KOPT-K1 (cell line): ENCODE results near the gene CYP17A1.

ENCODE experiments used
- H3K27ac ChIP-seq: fragments of 200-600 bp; sonication (generic); 2 replicates; pipeline ENCODE4 v1.5.1; 2016; ENCODE audit warnings: antibody characterized with exemption, mild to moderate bottlenecking, low read depth, low read length; ENCODE audit not compliant: poor library complexity, severe bottlenecking
- H3K36me3 ChIP-seq: fragments of 200-600 bp; sonication (generic); 2 replicates; pipeline ENCODE4 v1.5.1; 2017; ENCODE audit warnings: antibody characterized with exemption, mild to moderate bottlenecking, low read length, moderate library complexity; ENCODE audit not compliant: insufficient read depth
- H3K9me3 ChIP-seq: fragments of 200-600 bp; sonication (generic); 2 replicates; pipeline ENCODE4 v1.5.1; 2017; ENCODE audit warnings: antibody characterized with exemption, low read length, mild to moderate bottlenecking; ENCODE audit not compliant: insufficient read depth, poor library complexity, severe bottlenecking

CYP17A1 gene

DNA sequence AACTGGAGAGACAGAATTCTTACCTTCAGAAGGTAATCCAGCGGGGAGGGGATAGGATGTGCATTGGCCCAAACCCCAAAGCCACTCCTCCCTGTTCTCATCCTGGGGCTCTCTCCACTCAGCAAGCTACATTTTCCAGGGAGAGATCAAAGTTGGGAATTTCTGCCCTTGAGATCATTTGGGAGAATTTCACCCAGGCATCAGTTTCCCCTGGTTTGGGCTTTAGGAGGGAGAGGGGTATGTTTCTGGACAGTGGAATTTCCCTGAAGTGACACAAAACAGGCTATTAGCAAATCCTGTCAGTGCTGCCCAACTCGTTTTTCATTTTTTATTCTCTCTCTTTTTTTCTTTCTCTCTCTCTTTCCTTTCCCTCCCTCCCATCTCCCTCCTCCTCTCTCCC is 35.7 kb downstream of the CYP17A1 start:
- H3K36me3 ChIP-seq, result peaks cover 58% of the 10 kb centered on the region
- peak overlapping the region; percentile 33 for H3K27ac ChIP-seq
- no peaks in the 10 kb centered on the region for H3K9me3 ChIP-seq

DNA sequence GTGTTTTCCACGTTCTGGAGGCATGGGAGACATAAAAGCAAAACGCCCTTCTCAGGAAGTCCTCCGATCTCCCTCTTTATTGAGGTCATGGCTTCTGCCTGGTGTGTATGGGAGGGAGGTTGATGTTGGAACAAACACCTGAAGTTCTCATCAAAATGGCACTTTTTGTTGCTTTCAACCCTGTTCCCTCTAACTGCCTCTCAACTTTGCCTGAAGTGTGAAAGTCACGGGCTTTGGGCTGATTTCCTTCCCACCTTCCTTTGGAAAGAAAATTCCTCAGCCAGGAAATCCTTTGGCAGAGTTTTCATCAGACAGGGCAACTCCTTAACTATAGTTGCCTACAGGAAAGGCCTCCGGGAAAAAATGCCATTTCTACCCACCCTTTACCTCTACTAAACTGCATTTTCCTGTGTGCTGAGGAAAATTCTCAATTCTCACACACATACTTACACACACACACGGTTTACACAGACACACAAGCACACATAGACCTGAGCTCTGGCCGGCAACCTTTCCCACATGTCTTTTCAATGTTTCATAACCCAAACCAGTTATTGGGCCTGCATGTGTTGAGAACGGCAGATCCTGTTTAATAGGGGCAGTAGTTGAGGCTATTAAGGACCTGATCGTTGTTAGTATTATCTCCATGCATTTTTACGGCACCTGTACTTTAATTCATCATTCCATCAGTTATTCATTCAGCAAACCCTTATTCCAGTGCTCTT is 36.4 kb downstream of the CYP17A1 start:
- H3K9me3 ChIP-seq, result no peaks in the 10 kb centered on the region
- H3K36me3 ChIP-seq, result peaks cover 58% of the 10 kb centered on the region
- H3K27ac ChIP-seq, result peak overlapping the region; percentile 30

DNA sequence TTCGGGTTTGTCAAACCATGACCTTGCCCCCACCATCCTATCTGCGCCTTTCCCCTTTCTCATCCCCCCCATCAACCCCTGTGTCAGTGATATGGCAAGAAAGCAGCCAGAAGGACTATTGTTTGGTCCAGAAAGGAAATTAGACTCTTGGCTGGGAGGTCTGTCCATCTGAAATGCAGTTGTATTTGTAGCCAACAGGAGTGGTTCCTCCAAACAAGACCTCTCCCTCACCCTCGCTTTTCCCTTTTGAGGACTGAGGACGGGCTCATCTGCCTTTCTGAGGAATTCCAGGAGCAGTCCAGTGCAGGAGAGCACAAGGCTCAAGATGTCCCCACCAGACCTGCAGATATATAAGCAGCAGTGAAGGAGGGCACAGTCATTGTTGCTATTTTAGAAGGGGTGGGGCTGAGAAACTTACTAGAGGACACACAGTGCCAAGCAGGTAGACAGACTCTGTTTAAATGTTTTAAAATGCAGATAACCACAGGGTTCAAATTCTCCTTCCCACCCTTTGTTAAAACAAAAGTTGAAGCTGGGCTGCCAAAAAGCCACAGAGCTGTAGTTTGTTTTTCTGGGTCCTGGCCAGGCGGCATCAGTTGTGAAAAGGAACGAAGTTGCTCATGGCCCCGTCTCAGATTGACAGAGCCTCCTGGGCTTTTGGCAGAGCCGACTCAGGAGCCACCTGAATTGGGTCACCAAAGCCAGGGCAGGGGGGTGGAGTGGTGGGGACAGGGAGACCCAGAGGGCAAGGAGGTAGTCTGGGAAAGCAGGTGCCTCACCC is 37.3 kb downstream of the CYP17A1 start:
- Histone ChIP-seq H3K9me3 (no peaks in the 10 kb centered on the region), H3K27ac (peak overlapping the region; percentile 30), H3K36me3 (peaks cover 57% of the 10 kb centered on the region)

- Histone ChIP-seq H3K9me3 (no peaks in the 10 kb centered on the region), H3K27ac (peak overlapping the region; percentile 15), H3K36me3 (peaks cover 38% of the 10 kb centered on the region)
These were observed 40.6 kb downstream of the CYP17A1 start for GRCh38 chr10:102796407-102797176.

DNA sequence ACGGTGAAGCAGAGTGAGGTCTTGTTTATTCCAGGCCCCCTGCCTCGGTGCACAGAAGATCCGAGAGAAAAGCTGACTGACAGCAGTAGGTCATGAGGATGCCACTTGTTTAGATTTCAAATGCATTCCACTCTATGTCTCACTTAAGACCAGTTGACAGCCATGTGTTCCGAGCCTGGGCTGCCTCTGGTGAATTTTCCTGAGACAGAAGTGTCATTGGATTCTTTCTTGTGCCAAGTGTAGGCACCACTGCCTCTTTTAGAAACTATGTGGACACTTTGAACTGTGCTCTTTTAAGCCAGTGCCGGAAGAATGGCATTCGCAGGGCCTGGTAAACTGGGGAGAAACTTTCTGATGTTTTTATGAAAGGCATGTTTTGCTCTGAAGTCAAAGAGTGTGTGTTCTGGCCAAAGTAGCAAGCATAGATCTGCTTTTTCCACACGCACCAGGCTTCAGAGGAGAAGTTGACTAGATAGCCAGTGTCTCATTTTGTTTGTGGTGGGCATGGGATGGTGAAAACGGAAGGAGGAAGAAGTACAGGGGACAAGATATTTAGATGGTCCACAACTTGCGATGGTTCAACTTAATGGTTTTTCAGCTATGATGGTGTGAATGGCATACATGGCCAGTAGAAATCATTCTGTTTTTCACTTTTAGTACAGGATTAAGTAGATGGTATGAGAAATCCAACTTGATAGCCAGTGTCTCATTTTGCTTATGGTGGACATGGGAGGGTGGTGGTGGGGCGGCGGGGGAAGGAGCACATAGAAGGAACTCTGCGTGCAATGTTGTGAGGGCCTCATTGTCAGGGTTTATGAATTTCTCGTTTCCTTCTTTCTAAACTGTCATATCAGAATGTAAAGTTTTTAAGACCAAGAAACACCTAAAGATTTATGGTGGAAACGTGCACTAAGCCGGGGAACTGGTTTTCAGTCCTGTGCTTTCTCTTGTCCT is 41.5 kb downstream of the CYP17A1 start:
- peak overlapping the region; percentile 15 for H3K27ac ChIP-seq
- peaks cover 32% of the 10 kb centered on the region for H3K36me3 ChIP-seq
- no peaks in the 10 kb centered on the region for H3K9me3 ChIP-seq

DNA sequence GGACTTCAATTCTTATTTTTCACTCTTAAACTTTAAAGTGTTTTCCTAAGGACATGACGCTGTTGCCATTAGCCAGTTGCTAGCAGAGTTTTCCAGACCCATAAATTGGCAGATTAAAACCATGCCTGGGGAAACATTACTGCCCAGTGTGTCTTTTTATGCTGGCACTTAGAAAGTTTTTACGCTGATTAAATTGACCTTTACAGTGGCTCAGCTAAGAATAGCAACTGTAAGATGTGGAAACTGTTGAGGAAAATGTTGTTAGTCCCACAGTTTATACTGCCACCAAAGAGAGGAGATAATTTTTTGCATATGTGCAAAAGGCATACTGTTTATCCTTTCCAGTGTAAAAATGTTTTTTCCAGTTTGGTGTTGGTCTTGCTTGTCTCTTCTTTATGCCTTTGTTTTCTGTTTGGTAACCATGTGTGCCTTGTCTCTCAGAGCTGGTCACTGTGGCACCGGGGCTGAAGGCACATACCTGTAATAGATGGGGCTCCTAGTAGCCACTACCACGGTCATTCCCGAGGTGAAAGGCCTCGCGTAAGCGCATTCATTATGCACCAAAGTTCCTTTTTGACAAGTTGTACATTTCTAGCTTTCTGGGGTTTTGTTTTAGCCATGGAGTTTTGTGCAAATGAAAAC is 45.3 kb downstream of the CYP17A1 start:
- Histone ChIP-seq H3K27ac (no peak overlapping the region), H3K36me3 (peaks cover 4% of the 10 kb centered on the region), H3K9me3 (no peaks in the 10 kb centered on the region)

GRCh38 chr10:102785818-102786217 is 51.4 kb downstream of the CYP17A1 start:
- peaks cover 8% of the 10 kb centered on the region for H3K36me3 ChIP-seq
- H3K9me3 ChIP-seq, result no peaks in the 10 kb centered on the region
- H3K27ac ChIP-seq, result no peak overlapping the region

DNA sequence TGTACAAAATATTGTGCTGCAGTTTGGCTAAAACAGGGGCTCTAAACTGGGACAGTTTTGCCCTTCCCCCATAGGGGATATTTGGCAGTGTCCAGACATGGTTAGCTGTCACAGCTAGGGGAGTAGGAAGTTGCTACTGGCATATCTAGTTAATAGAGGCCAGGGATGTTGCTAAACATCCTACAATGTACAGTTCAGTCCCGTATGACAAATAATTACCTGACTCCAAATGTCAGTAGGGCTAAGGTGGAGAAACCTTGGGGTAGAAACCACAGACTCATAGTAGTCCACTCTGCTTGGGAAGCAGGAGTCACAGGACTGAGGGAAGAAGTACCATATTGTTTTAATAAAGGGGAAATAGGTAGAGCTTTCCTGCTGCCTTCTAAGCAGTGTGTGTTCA is 53.6 kb downstream of the CYP17A1 start:
- Histone ChIP-seq H3K36me3 (peaks cover 9% of the 10 kb centered on the region; the same call in 1 of the 2 replicates), H3K27ac (no peak overlapping the region), H3K9me3 (no peaks in the 10 kb centered on the region)

DNA sequence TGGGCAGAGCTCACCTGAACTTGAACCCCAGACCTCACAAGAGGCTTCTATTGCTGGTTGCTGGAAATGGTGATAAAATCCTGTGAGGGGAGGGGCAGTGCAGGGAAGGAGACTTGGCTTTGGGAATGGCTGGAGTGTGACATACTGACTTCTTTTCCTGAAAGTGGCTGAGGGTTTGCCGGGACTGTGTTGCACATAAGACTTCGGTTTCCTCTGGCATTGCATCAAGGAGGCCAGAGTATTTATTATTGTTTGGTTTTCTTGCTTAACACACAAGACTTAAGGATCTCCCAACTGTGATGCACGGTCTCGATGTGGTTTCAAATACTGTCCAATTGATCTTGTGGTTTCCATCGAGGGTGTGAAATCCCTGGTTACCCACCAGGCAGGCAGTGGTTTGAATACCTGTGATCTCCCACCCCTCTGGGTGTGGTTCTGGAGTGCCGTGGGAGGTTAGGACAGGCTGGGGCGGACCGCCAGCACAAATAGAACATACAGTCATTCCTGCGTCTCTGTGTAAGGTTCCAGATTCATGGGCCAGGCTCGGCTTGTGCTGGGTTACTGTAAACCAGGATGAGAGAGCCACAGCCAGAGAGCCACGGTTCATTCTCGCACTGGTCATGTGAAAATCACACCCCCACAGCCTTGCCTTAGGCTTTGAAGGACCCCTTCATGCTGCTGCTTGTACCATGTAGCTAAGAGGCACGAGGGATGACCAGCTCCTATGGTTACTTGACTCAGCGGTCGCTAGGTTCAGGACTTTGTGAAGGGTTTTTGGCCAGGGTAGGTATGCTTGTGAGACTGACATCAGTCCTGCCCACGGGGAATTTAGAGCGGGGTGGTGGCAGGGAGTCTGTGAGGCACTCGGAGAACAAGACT is 54.3 kb downstream of the CYP17A1 start:
- H3K27ac ChIP-seq, result no peak overlapping the region
- peaks cover 9% of the 10 kb centered on the region; the same call in 1 of the 2 replicates for H3K36me3 ChIP-seq
- H3K9me3 ChIP-seq, result no peaks in the 10 kb centered on the region

DNA sequence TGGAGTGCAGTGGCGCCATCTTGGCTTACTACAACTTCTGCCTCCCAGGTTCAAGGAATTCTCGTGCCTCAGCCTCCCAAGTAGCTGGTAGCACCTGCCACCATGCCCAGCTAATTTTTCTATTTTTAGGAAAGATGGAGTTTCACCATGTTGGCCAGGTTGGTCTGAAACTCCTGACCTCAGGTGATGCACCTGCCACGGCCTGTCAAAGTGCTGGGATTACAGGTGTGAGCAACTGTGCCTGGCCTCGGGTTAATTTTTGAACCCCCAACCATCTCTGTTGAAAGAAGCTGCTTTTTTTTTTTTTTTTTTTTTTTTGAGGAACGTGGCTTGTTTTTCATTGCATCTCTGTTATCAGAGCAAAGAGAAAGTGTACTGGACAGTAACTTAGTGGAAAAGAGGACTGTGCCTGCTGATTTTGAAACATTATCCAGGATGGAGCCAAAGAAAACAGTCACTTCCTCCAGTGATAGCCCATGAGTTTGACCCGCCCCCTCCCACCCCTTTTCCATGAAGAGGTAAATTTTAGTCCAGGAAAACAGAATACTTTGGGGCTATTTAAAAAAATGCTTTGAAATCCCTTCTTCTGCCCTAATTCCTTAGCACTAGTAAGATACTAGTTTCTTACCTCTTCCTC is 55.2 kb downstream of the CYP17A1 start:
- H3K36me3 ChIP-seq, result peaks cover 9% of the 10 kb centered on the region; the same call in 1 of the 2 replicates
- no peaks in the 10 kb centered on the region for H3K9me3 ChIP-seq
- H3K27ac ChIP-seq, result no peak overlapping the region

GRCh38 chr10:102781090-102781920 is 55.9 kb downstream of the CYP17A1 start:
- H3K9me3 ChIP-seq, result no peaks in the 10 kb centered on the region
- H3K36me3 ChIP-seq, result peaks cover 9% of the 10 kb centered on the region; the same call in 1 of the 2 replicates
- H3K27ac ChIP-seq, result no peak overlapping the region
